LoVo (cell line): Measurements from ENCODE around the gene KDM4C.
"Not testable (repeated sequence)": the region's sequence is repeated elsewhere in the genome, so short reads cannot be mapped to it uniquely, and the experiment has no call there.

Source experiments
- DNase-seq: peaks from one replicate; pipeline ENCODE4 v3.0.0-alpha.2; 2016; ENCODE audit warnings: low spot score

Gene KDM4C

GRCh38 chr9:6807669-6808068 is 49.9 kb downstream of the KDM4C start:
- DNase-seq, result not testable (repeated sequence)

GRCh38 chr9:6811436-6811835 is 53.7 kb downstream of the KDM4C start:
- DNase-seq, result no peak

GRCh38 chr9:6816581-6816980 is 58.8 kb downstream of the KDM4C start:
- no peak for DNase-seq

GRCh38 chr9:6818292-6818922 is 60.6 kb downstream of the KDM4C start:
- no peak for DNase-seq

GRCh38 chr9:6819112-6819511 is 61.3 kb downstream of the KDM4C start:
- no peak for DNase-seq

GRCh38 chr9:6819529-6819928 is 61.8 kb downstream of the KDM4C start:
- DNase-seq, result no peak

GRCh38 chr9:6822696-6823095 is 64.9 kb downstream of the KDM4C start:
- no peak for DNase-seq

GRCh38 chr9:6827439-6828145 is 69.8 kb downstream of the KDM4C start:
- peak; percentile 7 for DNase-seq

- DNase-seq, result no peak
Measured at GRCh38 chr9:6829027-6829426, 71.3 kb downstream of the KDM4C start.

- no peak for DNase-seq
Measured at GRCh38 chr9:6829536-6829935, 71.8 kb downstream of the KDM4C start.

GRCh38 chr9:6833518-6834192 is 75.9 kb downstream of the KDM4C start:
- DNase-seq, result no peak

- DNase-seq, result no peak
Measured at GRCh38 chr9:6834306-6834705, 76.5 kb downstream of the KDM4C start.

GRCh38 chr9:6838158-6838557 is 80.4 kb downstream of the KDM4C start:
- DNase-seq, result no peak

- no peak for DNase-seq
Measured at GRCh38 chr9:6842584-6842947, 84.8 kb downstream of the KDM4C start.

GRCh38 chr9:6843742-6844141 is 86.0 kb downstream of the KDM4C start:
- DNase-seq, result no peak

GRCh38 chr9:6844267-6844666 is 86.5 kb downstream of the KDM4C start:
- no peak for DNase-seq

GRCh38 chr9:6845128-6845826 is 87.5 kb downstream of the KDM4C start:
- no peak for DNase-seq

GRCh38 chr9:6845880-6846279 is 88.1 kb downstream of the KDM4C start:
- DNase-seq, result no peak

GRCh38 chr9:6852243-6852963 is 94.6 kb downstream of the KDM4C start:
- DNase-seq, result no peak

GRCh38 chr9:6855860-6856259 is 98.1 kb downstream of the KDM4C start:
- no peak for DNase-seq

- DNase-seq, result no peak
Measured at GRCh38 chr9:6864102-6864501, 106.3 kb downstream of the KDM4C start.
